ENCODE data around the gene FAM89B.

- TF ChIP-seq CTCF (IDR thresholded peaks at IDR 0.05) (no peak), EP300 (IDR thresholded peaks at IDR 0.05) (no peak), POLR2A (IDR thresholded peaks at IDR 0.05) (no peak)
These were observed 37.2 kb upstream of the FAM89B start for GRCh38 chr11:65535102-65535501.
